ENCODE measurements around the gene VASH2.

- no peak for TF ChIP-seq CTCF (IDR thresholded peaks at IDR 0.05; ENCODE audit: control extremely low read depth in 1 of 3, insufficient read depth in 1 of 3, low read depth in 1 of 3, low read length in 3 of 3)
- TF ChIP-seq KDM4A (IDR thresholded peaks at IDR 0.05; ENCODE audit: low read depth, low read length, severe bottlenecking), result no peak
- TF ChIP-seq GTF2F1 (IDR thresholded peaks at IDR 0.05; ENCODE audit: borderline replicate concordance, low read depth, low read length), result no peak
- TF ChIP-seq TCF12 (IDR thresholded peaks at IDR 0.05; ENCODE audit: low read depth, low read length), result no peak
- TF ChIP-seq SIRT6 (IDR thresholded peaks at IDR 0.05; ENCODE audit: low read length), result no peak
- no peak for TF ChIP-seq CREB1 (IDR thresholded peaks at IDR 0.05)
- no peak for TF ChIP-seq SP1 (IDR thresholded peaks at IDR 0.05; ENCODE audit: low read depth, low read length)
- TF ChIP-seq POLR2A (IDR thresholded peaks at IDR 0.05; ENCODE audit: control extremely low read depth in 1 of 2, low read depth in 2 of 2, low read length in 2 of 2), result no peak
- TF ChIP-seq EP300 (IDR thresholded peaks at IDR 0.05; ENCODE audit: borderline replicate concordance in 1 of 2, low read depth in 2 of 2, low read length in 2 of 2), result no peak
Measured at GRCh38 chr1:212966616-212967015, 16.3 kb downstream of the VASH2 start.
